GM12872 (cell line): Measurements from ENCODE around the gene GNAS-AS1.

Source experiments
- TF ChIP-seq, protein P1 (sequence below): IDR thresholded peaks from 3 replicates; pipeline ENCODE4 v1.5.1; 2011; ENCODE audit warnings: low read depth, mild to moderate bottlenecking, low read length, moderate library complexity; ENCODE audit not compliant: insufficient read depth

GNAS-AS1 gene

DNA sequence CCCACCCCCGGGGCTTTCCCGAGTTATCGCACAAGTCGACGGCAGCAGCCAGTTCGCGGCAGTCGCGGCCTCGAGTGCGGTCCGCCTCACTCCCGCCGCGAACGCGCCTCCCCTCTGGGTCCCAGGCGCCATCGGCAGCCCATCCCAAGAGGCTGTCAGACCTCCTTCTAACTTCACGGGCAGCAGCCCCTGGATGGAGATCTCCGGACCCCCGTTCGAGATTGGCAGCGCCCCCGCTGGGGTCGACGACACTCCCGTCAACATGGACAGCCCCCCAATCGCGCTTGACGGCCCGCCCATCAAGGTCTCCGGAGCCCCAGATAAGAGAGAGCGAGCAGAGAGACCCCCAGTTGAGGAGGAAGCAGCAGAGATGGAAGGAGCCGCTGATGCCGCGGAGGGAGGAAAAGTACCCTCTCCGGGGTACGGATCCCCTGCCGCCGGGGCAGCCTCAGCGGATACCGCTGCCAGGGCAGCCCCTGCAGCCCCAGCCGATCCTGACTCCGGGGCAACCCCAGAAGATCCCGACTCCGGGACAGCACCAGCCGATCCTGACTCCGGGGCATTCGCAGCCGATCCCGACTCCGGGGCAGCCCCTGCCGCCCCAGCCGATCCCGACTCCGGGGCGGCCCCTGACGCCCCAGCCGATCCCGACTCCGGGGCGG lies 3.4 kb upstream of the GNAS-AS1 start:
- TF ChIP-seq, protein P1, sequence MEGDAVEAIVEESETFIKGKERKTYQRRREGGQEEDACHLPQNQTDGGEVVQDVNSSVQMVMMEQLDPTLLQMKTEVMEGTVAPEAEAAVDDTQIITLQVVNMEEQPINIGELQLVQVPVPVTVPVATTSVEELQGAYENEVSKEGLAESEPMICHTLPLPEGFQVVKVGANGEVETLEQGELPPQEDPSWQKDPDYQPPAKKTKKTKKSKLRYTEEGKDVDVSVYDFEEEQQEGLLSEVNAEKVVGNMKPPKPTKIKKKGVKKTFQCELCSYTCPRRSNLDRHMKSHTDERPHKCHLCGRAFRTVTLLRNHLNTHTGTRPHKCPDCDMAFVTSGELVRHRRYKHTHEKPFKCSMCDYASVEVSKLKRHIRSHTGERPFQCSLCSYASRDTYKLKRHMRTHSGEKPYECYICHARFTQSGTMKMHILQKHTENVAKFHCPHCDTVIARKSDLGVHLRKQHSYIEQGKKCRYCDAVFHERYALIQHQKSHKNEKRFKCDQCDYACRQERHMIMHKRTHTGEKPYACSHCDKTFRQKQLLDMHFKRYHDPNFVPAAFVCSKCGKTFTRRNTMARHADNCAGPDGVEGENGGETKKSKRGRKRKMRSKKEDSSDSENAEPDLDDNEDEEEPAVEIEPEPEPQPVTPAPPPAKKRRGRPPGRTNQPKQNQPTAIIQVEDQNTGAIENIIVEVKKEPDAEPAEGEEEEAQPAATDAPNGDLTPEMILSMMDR: no peak

DNA sequence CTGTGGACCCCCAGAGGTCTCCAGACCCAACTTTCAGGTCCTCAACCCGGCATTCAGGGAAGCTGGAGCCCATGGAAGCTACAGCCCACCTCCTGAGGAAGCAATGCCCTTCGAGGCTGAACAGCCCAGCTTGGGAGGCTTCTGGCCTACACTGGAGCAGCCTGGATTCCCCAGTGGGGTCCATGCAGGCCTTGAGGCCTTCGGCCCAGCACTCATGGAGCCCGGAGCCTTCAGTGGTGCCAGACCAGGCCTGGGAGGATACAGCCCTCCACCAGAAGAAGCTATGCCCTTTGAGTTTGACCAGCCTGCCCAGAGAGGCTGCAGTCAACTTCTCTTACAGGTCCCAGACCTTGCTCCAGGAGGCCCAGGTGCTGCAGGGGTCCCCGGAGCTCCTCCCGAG lies 2.8 kb upstream of the GNAS-AS1 start:
- TF ChIP-seq, protein P1: no peak

DNA sequence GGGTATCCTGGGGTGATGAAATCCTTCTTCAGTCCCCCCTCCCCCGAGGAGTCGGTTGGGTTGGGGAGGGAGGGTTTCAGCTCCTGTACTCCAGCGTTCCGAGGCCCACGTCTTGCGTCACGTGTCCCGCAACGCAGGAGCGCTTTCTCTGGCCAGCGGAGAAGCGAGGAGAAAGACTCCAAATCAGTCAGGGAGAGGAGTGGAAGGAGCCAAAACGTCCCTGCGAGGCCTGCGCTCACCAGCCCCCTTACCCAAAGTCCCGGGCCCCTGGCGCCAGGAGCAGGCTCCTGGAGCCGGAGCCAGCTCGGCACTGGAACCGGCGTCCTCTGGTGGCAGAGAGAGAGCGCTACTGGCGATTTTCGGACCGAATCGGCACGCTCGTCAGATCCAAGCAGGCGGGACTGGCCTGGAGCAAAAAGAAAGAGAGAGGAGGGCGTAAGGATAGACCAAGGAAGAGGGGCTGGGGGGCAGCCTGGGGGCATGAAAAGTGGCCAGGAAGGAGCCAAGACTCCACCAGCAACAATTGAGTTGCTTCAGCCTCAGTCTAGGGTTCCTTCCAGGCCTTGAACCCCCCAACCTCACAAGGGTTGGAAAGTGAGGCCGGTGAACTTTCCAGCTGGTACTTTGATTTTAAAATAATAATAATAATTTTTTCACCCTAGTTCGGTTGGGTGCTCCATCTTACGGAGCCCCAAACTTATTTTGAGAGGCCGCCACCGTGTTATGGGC lies 2.0 kb upstream of the GNAS-AS1 start, which contains the start of gene GNAS:
GNAS (plus strand) TSS at position 174 of the 729 bp plus-strand sequence.
- TF ChIP-seq, protein P1: peak; percentile 76

DNA sequence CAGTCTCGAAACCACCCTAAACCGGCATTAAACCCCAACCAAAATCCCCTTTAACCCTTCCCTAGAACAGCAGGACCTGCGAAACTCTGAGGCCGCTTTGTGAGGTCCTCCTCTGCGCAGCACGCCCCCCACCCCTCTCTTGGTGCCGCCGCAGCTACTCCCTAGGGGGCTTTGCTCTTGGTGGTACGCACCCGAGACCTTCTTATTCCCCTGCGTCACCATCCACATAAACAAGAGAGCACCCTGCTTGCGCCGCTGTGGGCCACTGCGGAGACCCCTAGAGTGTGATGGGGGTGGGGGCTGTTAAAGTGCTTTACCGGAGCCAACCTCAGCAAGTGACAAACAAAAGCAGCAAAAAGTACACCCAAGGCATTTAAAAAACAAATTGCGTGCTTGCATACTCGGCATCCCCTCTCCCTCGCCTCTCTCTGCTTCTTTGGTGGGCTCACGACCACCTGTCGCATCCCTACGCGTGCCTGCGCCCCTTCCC lies 1.3 kb upstream of the GNAS-AS1 start:
- TF ChIP-seq, protein P1: no peak

DNA sequence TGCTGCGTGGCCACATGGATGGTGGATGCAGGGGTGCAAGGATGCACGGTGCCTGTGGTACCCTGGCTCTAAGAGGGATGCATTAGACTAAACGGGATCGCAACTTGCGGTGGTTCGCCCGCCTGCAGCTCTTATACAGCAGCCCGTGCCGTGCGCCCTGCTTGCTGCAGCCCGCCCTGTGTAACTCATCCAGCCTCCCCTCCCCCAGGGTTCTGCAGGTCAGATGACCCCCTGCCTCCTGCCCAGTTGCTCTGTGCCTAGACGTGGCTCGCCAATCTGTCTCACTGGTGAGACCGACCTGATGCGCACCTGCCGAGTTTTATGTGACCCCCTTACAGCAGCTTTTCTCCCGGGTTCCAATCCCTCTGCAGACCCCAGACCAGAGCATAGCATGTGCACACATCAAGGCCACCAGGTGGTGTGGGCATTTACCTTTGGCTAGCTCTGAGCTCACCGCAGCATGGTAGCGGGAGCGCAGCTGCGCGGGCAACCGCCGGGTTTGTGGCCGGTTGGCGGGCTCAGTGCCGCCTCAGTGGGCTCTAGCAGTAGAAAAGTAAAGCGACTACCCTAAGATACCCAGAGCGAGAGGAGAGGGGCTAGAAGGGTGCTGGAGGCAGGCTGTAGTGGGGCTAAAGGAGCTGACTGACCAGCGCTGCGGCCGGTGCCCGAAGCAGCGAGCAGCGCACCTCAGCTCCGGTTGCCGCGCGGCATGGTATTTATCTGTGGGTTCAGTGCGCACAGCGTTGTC lies 693 bp upstream of the GNAS-AS1 start:
- TF ChIP-seq, protein P1: no peak

DNA sequence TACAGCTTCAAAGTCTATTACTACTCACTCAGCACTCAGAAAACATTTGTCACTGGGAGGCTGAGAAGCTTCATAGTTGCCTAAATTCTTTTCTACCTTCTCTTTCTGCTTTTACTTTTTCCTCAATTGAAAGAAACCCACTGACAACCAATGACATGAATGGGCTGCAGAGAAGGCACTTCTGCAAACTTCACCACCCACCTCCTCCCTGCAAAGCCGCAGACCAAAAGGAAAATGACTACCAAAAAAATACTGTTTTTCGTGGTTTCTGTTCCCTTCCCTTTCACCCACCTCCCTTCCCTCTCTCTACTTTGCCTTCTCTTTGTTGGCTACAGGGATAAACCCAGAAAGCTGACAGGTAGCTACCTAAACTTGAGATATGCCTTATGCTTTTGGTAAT lies 3.2 kb downstream of the GNAS-AS1 start:
- TF ChIP-seq, protein P1: no peak

DNA sequence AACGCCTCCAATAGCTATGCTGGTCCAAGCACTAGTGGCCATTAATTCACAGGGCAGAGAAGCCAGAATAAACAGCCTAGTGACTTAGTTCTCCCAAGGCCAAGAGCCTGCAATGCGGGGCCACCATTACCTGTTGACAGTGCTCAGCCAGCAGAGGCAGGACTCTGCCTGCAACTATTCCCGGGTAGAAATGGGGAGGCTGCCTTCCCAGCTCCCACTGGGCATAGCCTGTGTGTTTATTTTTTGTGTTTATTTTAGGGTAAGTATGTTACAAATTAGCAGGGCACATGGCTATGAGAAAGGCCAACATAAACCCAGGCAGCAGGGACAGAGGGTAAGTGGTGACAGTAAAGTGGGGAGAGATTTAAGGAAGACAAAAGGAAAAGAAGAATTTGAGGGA lies 5.0 kb downstream of the GNAS-AS1 start:
- TF ChIP-seq, protein P1: no peak
